Raji (cell line): Measurements from ENCODE around the gene KLHL3.

Source experiments
- POLR2A ChIP-seq: IDR thresholded peaks from 2 replicates; pipeline ENCODE4 v1.6.1; 2011; ENCODE audit warnings: low read depth, low read length, control low read depth; ENCODE audit not compliant: insufficient read depth

Gene KLHL3

GRCh38 chr5:137728048-137728447 is 7.8 kb downstream of the KLHL3 start:
- no peak for TF ChIP-seq POLR2A

DNA sequence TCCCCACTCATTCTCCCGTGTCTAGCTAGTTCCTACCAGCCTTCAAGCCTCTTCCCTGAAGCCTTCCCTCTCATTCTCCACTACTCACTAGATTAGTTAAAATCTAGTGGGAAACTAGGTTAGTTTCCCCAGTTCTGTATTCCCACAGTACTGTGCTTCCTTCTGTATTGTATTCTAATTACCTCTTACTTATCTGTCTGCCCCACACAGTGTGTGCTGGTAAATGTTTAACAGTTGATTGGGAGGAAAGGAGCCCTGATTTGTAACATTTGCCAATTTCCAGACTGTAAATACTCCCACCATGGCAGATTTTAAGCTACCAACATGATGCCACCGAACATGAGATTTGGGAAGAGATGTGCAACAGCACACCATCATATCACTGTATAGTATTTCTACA is 8.3 kb downstream of the KLHL3 start:
- TF ChIP-seq POLR2A: no peak

GRCh38 chr5:137724251-137724650 is 11.6 kb downstream of the KLHL3 start:
- no peak for TF ChIP-seq POLR2A

DNA sequence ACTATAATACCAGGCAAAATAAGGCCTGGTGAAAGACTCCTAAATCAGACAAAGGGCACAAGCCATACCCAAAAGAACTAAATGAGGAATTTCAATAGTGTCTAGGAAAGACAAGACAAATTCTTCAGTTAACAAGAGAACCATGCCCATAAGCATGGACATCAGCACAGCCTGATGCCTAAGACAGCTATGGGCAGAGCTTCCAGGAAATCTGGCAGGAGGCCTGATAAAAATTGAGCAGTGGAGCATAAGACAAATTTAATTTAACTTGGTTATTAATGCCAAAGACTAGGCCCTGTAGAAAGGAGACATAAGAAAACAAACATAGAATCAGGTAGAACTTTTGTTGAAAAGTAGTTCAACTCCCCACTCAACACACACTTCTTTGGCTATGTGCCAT is 17.3 kb downstream of the KLHL3 start:
- TF ChIP-seq POLR2A: no peak

DNA sequence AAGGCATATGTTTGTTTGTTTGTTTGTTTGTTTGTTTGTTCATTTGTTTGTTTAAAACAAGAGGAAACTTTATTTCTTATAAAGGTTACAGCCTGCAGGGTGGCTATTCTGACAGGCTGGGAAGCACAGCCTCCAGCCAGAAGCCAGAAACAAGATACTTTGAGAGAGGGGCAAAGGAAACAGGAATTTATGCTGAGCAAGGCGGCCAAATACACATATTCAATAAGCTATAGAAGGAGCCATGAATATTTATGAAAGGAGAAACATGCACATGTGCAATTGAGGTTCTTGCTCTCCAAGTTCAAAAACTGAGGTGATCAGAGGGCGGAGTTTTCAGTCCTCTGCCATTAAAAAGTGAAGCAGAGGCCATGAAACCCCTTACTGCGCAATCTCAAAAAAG is 19.6 kb downstream of the KLHL3 start:
- no peak for TF ChIP-seq POLR2A

DNA sequence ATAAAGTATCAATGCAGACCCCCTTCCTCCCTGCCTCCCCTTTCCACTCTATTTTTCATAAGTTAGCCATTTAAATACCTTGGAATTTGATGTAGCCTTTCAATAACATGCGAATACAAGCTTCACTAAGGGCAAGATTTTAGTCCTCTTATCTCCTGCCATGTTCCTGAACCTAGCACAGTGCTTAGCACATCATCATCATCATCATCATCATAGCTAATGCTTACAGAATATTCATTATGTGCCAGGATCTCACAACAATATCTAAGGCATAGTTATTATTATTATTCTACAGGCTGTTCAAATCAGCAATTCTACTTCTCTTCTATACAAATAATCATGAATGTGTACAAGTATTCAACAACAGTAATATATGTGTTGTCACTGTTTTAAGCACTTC is 20.4 kb downstream of the KLHL3 start:
- no peak for TF ChIP-seq POLR2A

- no peak for TF ChIP-seq POLR2A
Measured at GRCh38 chr5:137714946-137715345, 20.9 kb downstream of the KLHL3 start.

GRCh38 chr5:137714494-137714893 is 21.4 kb downstream of the KLHL3 start:
- TF ChIP-seq POLR2A: no peak

- no peak for TF ChIP-seq POLR2A
Measured at GRCh38 chr5:137712139-137712667, 23.7 kb downstream of the KLHL3 start.

- TF ChIP-seq POLR2A: no peak
Measured at GRCh38 chr5:137710086-137710485, 25.8 kb downstream of the KLHL3 start.

- TF ChIP-seq POLR2A: no peak
Measured at GRCh38 chr5:137708796-137709559, 26.9 kb downstream of the KLHL3 start.

- TF ChIP-seq POLR2A: no peak
Measured at GRCh38 chr5:137708062-137708461, 27.8 kb downstream of the KLHL3 start.

DNA sequence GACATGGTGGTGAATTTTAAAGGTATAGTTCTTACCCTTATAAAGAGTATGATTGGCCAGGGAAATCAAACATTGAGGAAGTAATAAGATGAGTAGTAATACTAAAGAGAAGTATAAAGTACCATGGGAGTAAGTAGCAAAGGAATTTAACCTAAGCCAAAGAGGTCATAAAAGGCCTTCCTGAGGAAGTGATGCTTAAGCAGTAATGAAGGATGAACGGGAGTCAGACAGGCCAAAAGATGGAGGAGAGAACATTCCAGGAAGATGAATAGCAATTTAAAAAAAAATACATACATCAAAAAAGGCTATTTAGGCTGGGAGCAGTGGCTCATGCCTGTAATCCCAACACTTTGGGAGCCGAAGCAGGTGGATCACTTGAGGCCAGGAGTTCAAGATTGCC is 29.0 kb downstream of the KLHL3 start:
- no peak for TF ChIP-seq POLR2A

DNA sequence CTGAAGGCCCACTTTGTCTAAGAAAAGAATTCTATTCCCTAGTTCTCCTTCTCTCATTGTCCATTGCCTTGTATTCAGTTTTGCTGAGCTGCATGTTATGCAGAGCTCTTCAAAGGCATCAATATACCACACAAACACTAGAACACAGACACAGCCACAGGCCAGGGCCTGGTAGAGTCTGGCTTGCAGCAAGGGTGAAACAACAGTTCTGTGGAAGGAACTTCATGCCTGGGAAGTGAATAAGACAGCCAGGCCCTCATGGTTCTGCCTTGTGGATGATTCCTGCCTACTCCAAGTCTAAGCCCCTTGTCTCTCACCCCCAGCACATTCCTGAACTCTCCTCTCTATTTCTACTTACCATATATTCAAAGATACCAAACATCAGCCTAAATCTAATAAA is 30.8 kb downstream of the KLHL3 start:
- no peak for TF ChIP-seq POLR2A

DNA sequence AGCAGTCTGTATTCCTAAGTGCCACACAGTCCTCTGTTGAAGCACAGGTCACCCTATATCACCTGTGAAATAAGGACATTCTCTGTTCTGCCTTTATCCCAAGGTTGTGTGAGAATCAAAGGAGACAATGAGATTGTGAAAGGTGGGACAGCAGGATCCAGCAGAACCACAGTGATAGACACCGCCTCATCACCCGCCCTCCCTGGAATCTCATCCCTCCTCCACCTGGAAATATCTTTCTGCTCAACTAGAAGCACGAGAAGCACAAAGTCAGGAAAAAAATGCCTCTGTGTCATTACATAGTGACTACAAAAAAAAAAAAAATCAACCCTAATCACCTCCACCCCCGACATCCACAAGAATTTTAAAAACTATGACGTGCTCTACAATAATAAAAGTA is 32.3 kb downstream of the KLHL3 start:
- no peak for TF ChIP-seq POLR2A

GRCh38 chr5:137700282-137700680 is 35.6 kb downstream of the KLHL3 start:
- TF ChIP-seq POLR2A: no peak
